Measurements from ENCODE around the gene S1PR2.
A peak's percentile ranks its signal among the peaks of the same experiment; 100 is the strongest.
"Not testable (repeated sequence)": the region's sequence is repeated elsewhere in the genome, so short reads cannot be mapped to it uniquely, and the experiment has no call there.

S1PR2 gene

DNA sequence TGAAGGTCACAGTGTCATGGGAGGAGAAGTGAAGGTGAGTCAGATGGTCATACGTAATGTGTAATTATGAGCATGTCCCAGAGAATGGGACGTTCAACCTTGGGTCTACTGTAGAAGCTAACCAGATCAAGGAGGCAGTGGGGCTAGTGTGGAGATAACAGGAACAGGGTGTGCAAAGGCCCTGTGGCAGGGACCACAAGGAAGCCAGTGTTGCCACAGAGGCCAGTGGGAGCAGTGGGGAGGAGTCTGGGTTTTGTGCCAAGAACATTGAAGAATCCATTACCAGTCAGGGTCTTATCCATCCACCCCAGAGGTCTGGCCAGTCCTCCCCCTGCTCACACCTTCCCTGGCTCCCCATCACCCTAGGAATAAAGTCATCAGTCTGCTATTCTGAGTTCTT, 24.2 kb upstream of the S1PR2 start:
- FAIRE-seq (no peak), DNase-seq (ENCODE audit: insufficient read length, low spot score) (no peak)

DNA sequence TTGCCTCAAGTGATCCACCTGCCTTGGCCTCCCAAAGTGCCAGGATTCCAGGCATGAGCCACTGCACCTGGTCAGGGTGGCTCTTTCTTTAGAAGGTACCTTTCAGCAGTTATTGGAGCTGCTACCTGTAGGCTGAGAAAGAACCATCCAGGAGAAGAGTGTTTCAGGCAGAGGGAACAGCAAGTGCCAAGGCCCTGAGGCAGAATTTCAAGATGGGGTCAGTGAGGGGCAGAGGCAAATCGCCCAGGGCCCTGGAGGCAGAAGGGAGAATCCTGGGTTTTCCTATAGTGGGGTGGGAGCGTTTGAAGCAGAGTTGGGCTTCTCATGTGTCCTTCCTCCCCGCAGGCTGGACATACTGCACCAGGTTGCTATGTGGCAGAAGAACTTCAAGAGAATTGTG, 23.1 kb upstream of the S1PR2 start:
- DNase-seq (ENCODE audit: insufficient read length, low spot score) (no peak), FAIRE-seq (no peak)

DNA sequence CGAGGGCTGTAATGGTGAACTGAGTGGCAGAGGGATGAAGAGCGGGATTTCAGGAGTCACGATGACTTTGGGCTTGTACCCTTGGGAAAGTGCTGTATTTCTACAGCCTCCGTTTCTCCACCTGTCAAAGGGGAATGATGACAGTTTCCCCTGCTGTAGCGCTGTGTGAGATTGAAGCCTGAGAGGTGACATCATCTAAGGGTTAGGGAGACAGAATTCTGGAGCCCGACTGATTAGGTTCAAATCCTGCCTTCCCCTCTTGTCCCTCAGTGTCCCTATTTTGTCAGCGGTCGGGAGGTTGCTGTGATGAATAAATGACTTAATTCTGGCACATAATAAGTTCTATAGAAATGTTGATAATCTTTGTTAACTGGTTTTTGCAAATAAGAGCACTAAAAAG, 21.6 kb upstream of the S1PR2 start:
- FAIRE-seq, result no peak
- DNase-seq (ENCODE audit: insufficient read length, low spot score), result no peak

- DNase-seq (ENCODE audit: insufficient read length, low spot score), result peak; percentile 92
- FAIRE-seq, result peak; percentile 99
Observed at GRCh38 chr19:10251792-10252694, 20.9 kb upstream of the S1PR2 start, which contains the start of gene MRPL4. Gene MRPL4, plus strand, starts transcription at chr19:10252214. Its CDS starts 40 bp downstream, at chr19:10252254.

DNA sequence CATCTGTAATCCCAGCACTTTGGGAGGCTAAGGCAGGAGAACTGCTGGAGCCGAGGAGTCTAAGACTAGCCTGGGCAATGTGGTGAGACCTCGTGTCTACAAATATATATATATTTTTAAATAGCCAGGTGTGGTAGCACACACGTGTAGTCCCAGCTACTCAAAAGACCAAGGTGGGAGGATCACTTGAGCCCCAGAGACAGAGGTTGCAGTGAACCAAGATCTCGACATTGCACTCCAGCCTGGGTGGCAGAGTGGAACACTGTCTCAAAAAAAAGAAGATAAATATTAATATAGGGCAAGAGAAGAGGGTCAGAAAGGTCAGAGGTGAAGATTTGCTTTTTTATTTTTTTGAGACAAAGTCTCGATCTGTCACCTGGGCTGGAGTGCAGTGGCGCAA, 15.4 kb upstream of the S1PR2 start:
- no peak for FAIRE-seq
- no peak for DNase-seq (ENCODE audit: insufficient read length, low spot score)

DNA sequence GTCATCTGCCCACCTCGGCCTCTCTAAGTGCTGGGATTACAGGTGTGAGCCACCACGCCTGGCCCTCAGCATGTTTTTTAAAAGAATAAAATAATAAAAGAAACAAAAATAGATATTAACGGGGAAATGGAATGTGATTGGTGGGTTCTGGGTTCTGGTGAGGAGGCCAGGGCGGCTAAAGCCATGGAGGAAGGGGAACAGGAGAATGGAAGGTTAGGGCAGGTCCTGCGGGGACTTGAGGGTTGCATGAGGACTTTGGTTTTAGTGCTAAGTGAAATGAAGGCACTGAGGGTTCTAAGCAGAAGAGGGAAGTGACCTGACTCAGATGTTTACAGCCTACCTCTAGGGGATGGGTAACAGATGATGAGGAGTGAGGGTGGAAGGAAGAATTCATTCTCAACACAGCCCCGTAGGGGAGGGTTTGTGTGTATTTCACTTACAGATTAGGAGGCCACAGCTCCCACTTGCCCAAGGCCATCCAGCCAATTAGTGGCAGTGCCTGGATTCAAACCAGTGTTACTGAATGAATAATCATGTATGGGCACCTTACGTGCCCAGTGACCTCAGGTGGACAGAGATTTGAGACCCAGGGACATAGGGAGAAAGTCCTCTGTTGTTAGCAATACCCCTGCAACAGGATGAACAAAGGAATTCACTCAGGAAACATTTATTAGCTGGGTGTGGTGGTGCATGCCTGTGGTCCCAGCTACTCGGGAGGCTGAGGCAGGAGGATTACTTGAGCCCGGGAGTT, 14.2 kb upstream of the S1PR2 start:
- FAIRE-seq, result peak; percentile 80

GRCh38 chr19:10243606-10244005, 12.5 kb upstream of the S1PR2 start:
- DNase-seq (ENCODE audit: insufficient read length, low spot score) (no peak), FAIRE-seq (no peak)

More for the DNA sequence above, 14.2 kb upstream of the S1PR2 start:
- no peak for DNase-seq (ENCODE audit: insufficient read length, low spot score)

- FAIRE-seq; DNase-seq (ENCODE audit: insufficient read length, low spot score): not testable (repeated sequence)
Observed at GRCh38 chr19:10241826-10242449, 10.8 kb upstream of the S1PR2 start.

DNA sequence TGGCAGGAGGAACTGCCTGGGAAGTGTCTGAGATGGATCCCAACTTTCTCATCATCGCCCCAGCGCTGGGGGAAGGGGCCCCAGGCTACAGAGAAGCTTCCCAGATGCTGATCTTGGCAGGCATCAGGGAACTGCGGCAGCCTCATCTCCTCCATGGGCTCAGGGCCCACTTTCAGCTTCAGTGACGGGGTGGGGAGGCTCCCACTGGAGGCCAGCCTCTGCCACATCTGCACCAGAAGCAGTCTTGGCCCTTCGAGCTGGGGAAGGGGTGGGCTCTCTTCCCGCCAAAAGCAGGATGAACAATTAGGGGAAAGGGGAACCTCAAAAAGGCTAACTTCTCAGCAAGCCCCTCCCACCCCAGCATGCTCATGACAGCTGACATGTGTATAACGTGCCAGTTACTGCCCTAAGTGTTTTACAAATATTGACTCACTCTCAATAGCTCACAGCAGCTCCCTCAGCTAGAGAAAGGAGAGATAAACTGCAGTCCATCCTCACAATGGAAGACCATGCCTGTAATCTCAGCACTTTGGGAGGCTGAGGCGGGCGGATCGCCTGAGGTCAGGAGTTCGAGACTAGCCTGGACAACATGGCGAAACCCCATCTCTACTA, 7.1 kb upstream of the S1PR2 start:
- FAIRE-seq, result peak; percentile 61
- no peak for DNase-seq (ENCODE audit: insufficient read length, low spot score)

GRCh38 chr19:10237702-10238101, 6.6 kb upstream of the S1PR2 start:
- DNase-seq (ENCODE audit: insufficient read length, low spot score), result no peak
- no peak for FAIRE-seq

DNA sequence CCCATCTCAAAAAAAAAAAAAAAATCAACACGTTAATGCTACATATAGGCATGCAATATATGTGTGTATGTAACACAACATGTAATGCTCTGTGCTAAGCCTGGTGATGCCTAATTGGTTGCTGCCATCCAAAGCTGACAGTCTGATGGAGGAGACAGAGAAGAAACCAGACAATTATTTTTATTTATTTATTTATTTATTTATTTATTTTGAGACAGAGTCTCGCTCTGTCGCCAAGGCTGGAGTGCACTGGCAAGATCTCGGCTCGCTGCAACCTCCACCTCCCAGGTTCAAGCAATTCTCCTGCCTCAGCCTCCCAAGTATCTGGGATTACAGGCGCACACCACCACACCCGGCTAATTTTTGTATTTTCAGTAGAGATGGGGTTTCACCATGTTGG, 4.3 kb upstream of the S1PR2 start:
- not testable (repeated sequence) for FAIRE-seq; DNase-seq (ENCODE audit: insufficient read length, low spot score)

DNA sequence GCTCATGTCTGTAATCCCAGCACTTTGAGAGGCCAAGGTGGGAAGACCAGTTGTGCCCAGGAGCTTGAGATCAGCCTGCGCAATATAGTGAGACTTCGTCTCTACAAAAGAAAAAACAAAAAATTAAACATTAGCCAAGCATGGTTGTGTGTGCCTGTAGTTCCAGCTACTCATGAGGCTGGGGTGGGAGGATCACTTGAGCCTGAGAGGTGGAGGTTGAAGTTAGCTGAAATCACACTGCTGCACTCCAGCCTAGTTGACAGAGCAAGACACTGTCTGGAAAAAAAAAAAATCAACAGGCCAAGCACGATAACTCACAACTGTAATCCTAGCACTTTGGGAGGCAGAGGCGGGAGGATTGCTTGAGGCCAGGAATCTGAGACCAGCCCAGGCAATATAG, 3.9 kb upstream of the S1PR2 start:
- DNase-seq (ENCODE audit: insufficient read length, low spot score), result no peak
- peak; percentile 71 for FAIRE-seq

GRCh38 chr19:10233946-10234345, 2.8 kb upstream of the S1PR2 start:
- DNase-seq (ENCODE audit: insufficient read length, low spot score), result no peak
- FAIRE-seq, result no peak

- DNase-seq (ENCODE audit: insufficient read length, low spot score) (no peak), FAIRE-seq (no peak)
Observed at GRCh38 chr19:10231612-10232228, 589 bp upstream of the S1PR2 start.

DNA sequence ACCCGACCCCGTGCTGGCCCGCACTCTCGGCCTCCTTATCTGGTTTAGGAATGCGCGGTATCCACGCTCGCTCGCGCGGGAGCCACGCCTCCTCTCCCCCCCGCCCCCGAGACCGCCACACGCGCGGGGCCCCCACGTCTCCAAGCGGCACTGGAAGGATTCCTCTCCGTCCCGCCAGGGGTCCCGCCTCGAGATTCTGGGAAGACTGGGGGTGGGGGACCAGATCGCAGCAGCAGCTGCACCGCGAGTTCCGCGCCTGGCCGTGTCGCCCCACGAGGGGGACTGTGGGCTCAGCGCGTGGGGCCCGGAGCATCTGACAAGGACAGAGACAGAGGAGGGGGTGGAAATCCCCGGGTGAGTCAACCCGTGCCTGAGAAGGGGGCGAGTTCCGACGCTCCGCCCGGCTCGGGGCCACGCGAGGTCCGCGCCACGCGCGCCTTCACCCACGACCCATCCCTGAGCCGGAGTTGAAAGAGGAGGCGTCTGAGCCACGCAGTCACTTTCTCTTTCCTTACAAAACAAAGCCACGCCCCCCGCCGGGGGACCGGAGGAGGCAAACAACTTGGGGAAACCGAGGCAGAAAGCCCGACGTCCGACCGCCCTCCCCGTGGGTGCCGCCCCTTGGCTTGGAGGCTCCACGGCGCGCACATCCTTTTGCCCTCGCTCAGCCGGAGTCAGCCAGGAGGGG, 814 bp downstream of the S1PR2 start:
- DNase-seq (ENCODE audit: insufficient read length, low spot score) (no peak), FAIRE-seq (no peak)

GRCh38 chr19:10228920-10229319, 2.2 kb downstream of the S1PR2 start:
- FAIRE-seq (peak; percentile 89), DNase-seq (ENCODE audit: insufficient read length, low spot score) (peak; percentile 67)

DNA sequence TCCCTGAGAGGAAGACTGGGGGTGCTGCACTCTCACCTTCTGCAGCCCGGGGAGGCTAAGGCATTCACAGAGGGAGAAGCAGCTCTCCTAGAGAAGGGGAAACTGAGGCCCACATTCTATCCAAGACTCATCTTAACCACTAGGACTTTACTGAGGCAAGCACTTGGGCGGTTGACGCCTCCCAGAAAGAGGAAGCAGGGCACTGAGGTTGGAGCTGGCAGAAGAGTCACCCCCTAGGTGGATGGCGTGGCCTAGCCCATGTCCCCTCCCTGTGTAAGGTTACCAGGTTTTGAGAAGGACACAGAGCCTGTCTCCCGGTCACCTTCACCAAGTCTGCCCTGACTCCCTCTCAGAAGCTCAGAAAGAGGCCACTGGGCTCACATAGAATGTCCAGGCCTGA, 2.7 kb downstream of the S1PR2 start:
- FAIRE-seq (no peak), DNase-seq (ENCODE audit: insufficient read length, low spot score) (no peak)

DNA sequence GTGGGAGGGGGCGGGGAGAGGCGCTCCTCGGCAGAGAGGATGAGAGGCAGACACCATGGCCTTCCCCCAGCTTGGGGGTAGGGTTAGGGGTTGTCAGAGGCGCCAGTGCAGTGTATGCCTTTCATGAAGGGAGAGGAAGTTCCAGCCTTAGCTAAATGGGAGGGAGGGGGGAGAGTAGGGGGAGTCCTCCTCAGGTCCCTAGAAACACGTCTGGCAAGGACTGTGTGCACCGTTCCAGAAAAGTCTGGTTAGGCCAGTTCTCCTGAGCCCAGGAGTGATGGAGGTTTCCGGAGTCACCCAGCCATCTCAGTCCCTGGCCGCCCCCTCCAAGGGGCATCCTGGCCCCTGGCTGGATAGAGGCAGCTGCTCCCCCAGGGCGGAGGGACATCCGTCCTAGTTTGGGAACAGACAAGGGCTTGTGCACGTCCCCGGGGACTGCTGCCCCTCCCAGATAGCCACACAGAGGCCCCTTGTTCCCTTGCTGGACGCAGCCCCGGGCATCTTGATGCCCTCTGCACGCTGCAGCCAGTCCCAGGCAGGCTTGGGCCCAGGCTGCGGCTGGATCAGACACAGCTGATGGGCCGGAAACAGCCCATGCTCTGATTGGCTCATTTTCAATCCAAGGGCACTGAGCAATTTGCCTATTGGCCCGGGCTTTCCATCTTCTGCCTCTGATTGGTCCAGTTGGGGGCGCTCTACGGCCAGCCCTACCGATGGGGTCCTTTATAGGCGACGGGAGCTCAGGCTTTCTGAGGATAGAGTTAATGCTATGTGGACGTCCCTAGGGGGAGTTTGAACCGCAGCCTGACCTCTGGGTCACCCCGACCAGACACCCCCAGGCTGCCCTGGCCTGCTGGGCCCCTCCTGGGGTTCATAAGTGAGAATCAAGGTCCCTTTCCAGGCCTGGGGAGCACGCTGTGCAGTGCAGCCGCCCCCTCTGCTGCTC, 3.8 kb downstream of the S1PR2 start:
- FAIRE-seq (no peak), DNase-seq (ENCODE audit: insufficient read length, low spot score) (no peak)
